H9 (cell line): ENCODE data around the gene MAD1L1. TPM values are rescaled to one million over a fixed set of nuclear protein-coding genes. Genes with fewer than 3 reads are reported as not detected.

Experiments used
- DNase-seq: peaks from one replicate; pipeline ENCODE4 v3.0.0-alpha.2; 2017
- H2AFZ ChIP-seq: one replicate; pipeline ENCODE4 v1.6.1; 2013; ENCODE audit warnings: mild to moderate bottlenecking, low read length, control low read depth, moderate library complexity
- H2AK5ac ChIP-seq: 2 replicates; pipeline ENCODE4 v1.6.1; 2013; ENCODE audit warnings: low read length, control low read depth, mixed read lengths; ENCODE audit not compliant: insufficient read length
- H2BK120ac ChIP-seq: one replicate; pipeline ENCODE4 v1.6.1; 2013; ENCODE audit warnings: low read depth, mild to moderate bottlenecking, low read length, control low read depth, inconsistent platforms; ENCODE audit not compliant: poor library complexity, severe bottlenecking
- H2BK12ac ChIP-seq: 2 replicates; pipeline ENCODE4 v1.6.1; 2013; ENCODE audit warnings: low read length, control low read depth, mixed read lengths, low read depth; ENCODE audit not compliant: insufficient read length
- H2BK15ac ChIP-seq: 2 replicates; pipeline ENCODE4 v1.6.1; 2013; ENCODE audit warnings: low read depth, low read length, control low read depth
- H2BK20ac ChIP-seq: one replicate; pipeline ENCODE4 v1.6.1; 2013; ENCODE audit warnings: low read depth, mild to moderate bottlenecking, low read length, control low read depth, inconsistent platforms; ENCODE audit not compliant: poor library complexity, severe bottlenecking
- H2BK5ac ChIP-seq: 2 replicates; pipeline ENCODE4 v1.6.1; 2013; ENCODE audit warnings: low read length, control low read depth, mixed read lengths; ENCODE audit not compliant: insufficient read length
- H3K14ac ChIP-seq: 2 replicates; pipeline ENCODE4 v1.6.1; 2013; ENCODE audit warnings: low read length, control low read depth; ENCODE audit not compliant: insufficient read depth
- H3K18ac ChIP-seq: 2 replicates; pipeline ENCODE4 v1.6.1; 2013; ENCODE audit warnings: low read depth, mild to moderate bottlenecking, mixed read lengths, low read length, control low read depth; ENCODE audit not compliant: insufficient read length
- H3K23ac ChIP-seq: 2 replicates; pipeline ENCODE4 v1.6.1; 2013; ENCODE audit warnings: low read length, control low read depth, mixed read lengths, low read depth; ENCODE audit not compliant: insufficient read length
- H3K23me2 ChIP-seq: 2 replicates; pipeline ENCODE4 v1.6.1; 2013; ENCODE audit warnings: low read depth, mild to moderate bottlenecking, mixed read lengths, low read length, control low read depth; ENCODE audit not compliant: insufficient read length, poor library complexity, severe bottlenecking
- H3K27ac ChIP-seq: 2 replicates; pipeline ENCODE4 v1.5.1; 2013; ENCODE audit warnings: low read length, control low read depth, mixed read lengths, low read depth; ENCODE audit not compliant: insufficient read length
- H3K27me3 ChIP-seq: 2 replicates; pipeline ENCODE4 v1.6.1; 2013; ENCODE audit warnings: low read length, control low read depth, inconsistent platforms; ENCODE audit not compliant: insufficient read depth
- H3K4ac ChIP-seq: 2 replicates; pipeline ENCODE4 v1.6.1; 2013; ENCODE audit warnings: low read depth, mild to moderate bottlenecking, control low read depth, inconsistent platforms, low read length, moderate library complexity
- H3K4me1 ChIP-seq: 2 replicates; pipeline ENCODE4 v1.6.1; 2013; ENCODE audit warnings: low read length, control low read depth, inconsistent platforms; ENCODE audit not compliant: insufficient read depth
- H3K4me2 ChIP-seq: 2 replicates; pipeline ENCODE4 v1.6.1; 2013; ENCODE audit warnings: low read length, control low read depth, mixed read lengths; ENCODE audit not compliant: insufficient read length, insufficient read depth
- H3K56ac ChIP-seq: 2 replicates; pipeline ENCODE4 v1.6.1; 2013; ENCODE audit warnings: low read depth, mild to moderate bottlenecking, mixed read lengths, low read length, control low read depth; ENCODE audit not compliant: insufficient read length
- H3K79me1 ChIP-seq: 2 replicates; pipeline ENCODE4 v1.6.1; 2013; ENCODE audit warnings: low read depth, mild to moderate bottlenecking, moderate library complexity, low read length, control low read depth, inconsistent platforms; ENCODE audit not compliant: insufficient read depth, poor library complexity, severe bottlenecking
- H3K79me2 ChIP-seq: 2 replicates; pipeline ENCODE4 v1.6.1; 2013; ENCODE audit warnings: low read length, control low read depth, inconsistent platforms; ENCODE audit not compliant: insufficient read depth
- H3K9ac ChIP-seq: 2 replicates; pipeline ENCODE4 v1.6.1; 2013; ENCODE audit warnings: low read length, control low read depth, mixed read lengths; ENCODE audit not compliant: insufficient read length; ENCODE audit errors: extremely low read depth
- H3K9me3 ChIP-seq: one replicate; pipeline ENCODE4 v1.6.1; 2013; ENCODE audit warnings: low read depth, low read length, inconsistent platforms; ENCODE audit not compliant: control insufficient read depth
- H3T11ph ChIP-seq: one replicate; pipeline ENCODE4 v1.6.1; 2013; ENCODE audit warnings: mild to moderate bottlenecking, low read length, control low read depth, inconsistent platforms
- H4K20me1 ChIP-seq: one replicate; pipeline ENCODE4 v1.6.1; 2013; ENCODE audit not compliant: control insufficient read depth, insufficient read length, insufficient read depth
- H4K5ac ChIP-seq: 2 replicates; pipeline ENCODE4 v1.6.1; 2013; ENCODE audit warnings: low read depth, mild to moderate bottlenecking, mixed read lengths, low read length, control low read depth; ENCODE audit not compliant: insufficient read length
- H4K8ac ChIP-seq: replicated peaks from 2 replicates; pipeline ENCODE4 v1.6.1; 2013; ENCODE audit warnings: low read length, control low read depth, mixed read lengths, low read depth; ENCODE audit not compliant: insufficient read length
- H4K91ac ChIP-seq: 2 replicates; pipeline ENCODE4 v1.6.1; 2013; ENCODE audit warnings: low read depth, mild to moderate bottlenecking, moderate library complexity, mixed read lengths, low read length, control low read depth; ENCODE audit not compliant: insufficient read length
- H3K27ac Mint-ChIP-seq, 3 experiments: 2 replicates in 2 of 3; 3 replicates in 1 of 3; pipeline ENCODE4 v1.8.0; 2020 to 2021; ENCODE audit warnings: mixed read lengths in 3 of 3, mild to moderate bottlenecking in 1 of 3, moderate library complexity in 1 of 3
- H3K27me3 Mint-ChIP-seq: 2 replicates; pipeline ENCODE4 v1.8.0; 2021; ENCODE audit warnings: low read depth, mild to moderate bottlenecking, moderate library complexity, mixed read lengths
- H3K36me3 Mint-ChIP-seq, 3 experiments: 2 replicates in 2 of 3; 3 replicates in 1 of 3; pipeline ENCODE4 v1.8.0; 2020 to 2021; ENCODE audit warnings: low read depth in 3 of 3, mixed read lengths in 3 of 3; ENCODE audit not compliant: insufficient read depth in 1 of 3
- H3K4me1 Mint-ChIP-seq, 2 experiments: 2 replicates each; pipeline ENCODE4 v1.8.0; 2020; ENCODE audit warnings: mixed read lengths in 2 of 2
- H3K4me3 Mint-ChIP-seq, 2 experiments: 2 replicates in 1 of 2; 3 replicates in 1 of 2; pipeline ENCODE4 v1.8.0; 2020 to 2021; ENCODE audit warnings: mild to moderate bottlenecking in 2 of 2, mixed read lengths in 2 of 2, moderate library complexity in 1 of 2
- H3K9me3 Mint-ChIP-seq, 2 experiments: 2 replicates in 1 of 2; 3 replicates in 1 of 2; pipeline ENCODE4 v1.8.0; 2020; ENCODE audit warnings: mild to moderate bottlenecking in 2 of 2, mixed read lengths in 2 of 2, moderate library complexity in 1 of 2
- CTCF ChIP-seq: fragments of 200-600 bp; sonication (generic); conservative IDR thresholded peaks from 3 replicates; pipeline ENCODE4 v1.8.0; 2021; ENCODE audit warnings: antibody characterized with exemption, mild to moderate bottlenecking
- WGBS: extraction: QIAGEN DNeasy Blood & Tissue Kit; methylation state at CpG from one replicate; pipeline ENCODE4 v1.1.7; 2013; ENCODE audit warnings: missing lambda C conversion rate, low lambda C conversion rate, mixed read lengths; ENCODE audit not compliant: insufficient read length; ENCODE audit errors: extremely low coverage; 5-methylcytosine and 5-hydroxymethylcytosine counted together
- total RNA-seq: library from RNA; stranded (reverse); gene quantifications from 2 replicates; pipeline ENCODE4 v1.2.1, GENCODE V29; 2021

The MAD1L1 gene
- total RNA-seq, 1 experiment from 2014 or later, result 39.0 TPM

- no peaks in the 10 kb centered on the region for H3K9me3 ChIP-seq
- H2BK15ac ChIP-seq, result no peak overlapping the region; the same call in 1 of the 2 replicates
- no peak for DNase-seq
- no peak overlapping the region for H3K27ac Mint-ChIP-seq
- H2AK5ac ChIP-seq, result no peak overlapping the region
- H3K14ac ChIP-seq, result no peak overlapping the region; the same call in 1 of the 2 replicates
- H3K27me3 Mint-ChIP-seq, result no peaks in the 10 kb centered on the region
- no peak overlapping the region for H3K27ac ChIP-seq
- H3K9me3 Mint-ChIP-seq, result no peaks in the 10 kb centered on the region
- no peak overlapping the region for H3T11ph ChIP-seq
- no peak overlapping the region for H3K4ac ChIP-seq
- peaks cover 8 to 44% (median 34%) of the 10 kb centered on the region in 3 experiments; a peak in 6 of 7 replicates for H3K36me3 Mint-ChIP-seq
- H2AFZ ChIP-seq, result no peak overlapping the region
- no peaks in the 10 kb centered on the region for H4K20me1 ChIP-seq
- H3K4me1 Mint-ChIP-seq, result peaks cover 0 to 6% of the 10 kb centered on the region in 2 experiments; a peak in 1 of 4 replicates
- no peaks in the 10 kb centered on the region for H3K27me3 ChIP-seq
- no peak overlapping the region for H3K56ac ChIP-seq
- no CpG with 5 or more reads among the region's 10 CpGs for WGBS
- H3K4me2 ChIP-seq, result no peak overlapping the region
- H3K23ac ChIP-seq, result no peak overlapping the region
- no peak overlapping the region for H2BK120ac ChIP-seq
- no peak overlapping the region for H2BK12ac ChIP-seq
- H3K4me3 Mint-ChIP-seq, result no peak overlapping the region
- no peaks in the 10 kb centered on the region for H3K23me2 ChIP-seq
- no peak overlapping the region for H3K18ac ChIP-seq
- H2BK5ac ChIP-seq, result no peak overlapping the region
- no peaks in the 10 kb centered on the region for H3K79me2 ChIP-seq
- no peak overlapping the region for H3K9ac ChIP-seq
- no peak overlapping the region for H4K5ac ChIP-seq
- no peak overlapping the region for H2BK20ac ChIP-seq
- no peak overlapping the region for H4K8ac ChIP-seq
- TF ChIP-seq CTCF, result no peak
- no peaks in the 10 kb centered on the region for H3K79me1 ChIP-seq
- no peaks in the 10 kb centered on the region for H3K4me1 ChIP-seq
- no peak overlapping the region for H4K91ac ChIP-seq
Measured at GRCh38 chr7:2251381-2251780, 18.6 kb upstream of the MAD1L1 start.
